Lung microvascular endothelial cell (primary cell): ENCODE results near the gene WDR45B. TPM values are rescaled to one million over a fixed set of nuclear protein-coding genes. Genes with fewer than 3 reads are reported as not detected.
"Not testable (repeated sequence)": the region's sequence is repeated elsewhere in the genome, so short reads cannot be mapped to it uniquely, and the experiment has no call there.

Experiments used
- DNase-seq, 2 donors: peaks; one replicate each; pipeline versions ENCODE4 v3.0.0 to v3.0.0-alpha.2; 2010; ENCODE audit warnings: low read depth in 2 of 2
- total RNA-seq: library from RNA; depleted of rRNA; stranded (reverse); fragments of >200 nt; gene quantifications from 2 replicates; pipeline ENCODE4 v1.2.1, GENCODE V29; 2014

WDR45B gene
- total RNA-seq, 1 donor from 2014 or later = 69.8 TPM

GRCh38 chr17:82586576-82587233, 61.5 kb downstream of the WDR45B start:
- DNase-seq = no peak

- DNase-seq = not testable (repeated sequence)
Measured at GRCh38 chr17:82585935-82586575, 62.2 kb downstream of the WDR45B start.

GRCh38 chr17:82583720-82584234, 64.5 kb downstream of the WDR45B start:
- DNase-seq = no peak

GRCh38 chr17:82582709-82583108, 65.5 kb downstream of the WDR45B start:
- DNase-seq = no peak

GRCh38 chr17:82582213-82582612, 66.0 kb downstream of the WDR45B start:
- DNase-seq = peak in 1 of 2 donors; percentile 27

GRCh38 chr17:82579969-82580368, 68.3 kb downstream of the WDR45B start:
- DNase-seq = not testable (repeated sequence)

GRCh38 chr17:82577300-82577699, 70.9 kb downstream of the WDR45B start:
- DNase-seq = no peak

- DNase-seq = not testable (repeated sequence)
Measured at GRCh38 chr17:82575581-82576221, 72.5 kb downstream of the WDR45B start.

- no peak for DNase-seq
Measured at GRCh38 chr17:82574041-82574440, 74.2 kb downstream of the WDR45B start.

GRCh38 chr17:82571855-82572254, 76.4 kb downstream of the WDR45B start:
- DNase-seq = no peak

GRCh38 chr17:82570277-82570676, 78.0 kb downstream of the WDR45B start:
- DNase-seq = no peak

- no peak for DNase-seq
Measured at GRCh38 chr17:82569621-82570020, 78.6 kb downstream of the WDR45B start.

- DNase-seq = no peak
Measured at GRCh38 chr17:82568997-82569393, 79.2 kb downstream of the WDR45B start.

GRCh38 chr17:82567286-82567685, 81.0 kb downstream of the WDR45B start:
- no peak for DNase-seq

GRCh38 chr17:82566129-82566960, 81.9 kb downstream of the WDR45B start:
- no peak for DNase-seq

GRCh38 chr17:82565551-82565950, 82.7 kb downstream of the WDR45B start:
- DNase-seq = peak in 1 of 2 donors; percentile 43

Other genes starting within 250 kb of the WDR45B start
- 9.8 and 13.3 TPM in 2 replicates for gene HEXD, start 230.1 kb downstream of the WDR45B start, total RNA-seq
- gene OGFOD3, start 229.9 kb downstream of the WDR45B start, total RNA-seq = 13.9 and 19.8 TPM in 2 replicates
- gene CYBC1, start 197.7 kb downstream of the WDR45B start, total RNA-seq = 31.8 and 57.1 TPM in 2 replicates
- gene NARF, start 189.7 kb downstream of the WDR45B start, total RNA-seq = 50.1 and 96.2 TPM in 2 replicates
- gene FOXK2, start 128.7 kb downstream of the WDR45B start, total RNA-seq = 15.0 and 24.8 TPM in 2 replicates
- 2.6 and 3.2 TPM in 2 replicates for gene RAB40B, start 50.3 kb upstream of the WDR45B start, total RNA-seq
- gene FN3KRP, start 68.3 kb upstream of the WDR45B start, total RNA-seq = 9.1 and 10.5 TPM in 2 replicates
- 3.3 and 4.0 TPM in 2 replicates for gene FN3K, start 87.2 kb upstream of the WDR45B start, total RNA-seq
- gene TBCD, start 103.6 kb upstream of the WDR45B start, total RNA-seq = 44.8 and 45.8 TPM in 2 replicates
- under 0.01 TPM in 2 replicates for gene ZNF750, start 191.6 kb upstream of the WDR45B start, total RNA-seq